ENCODE results near the gene ACTA1.

Gene ACTA1

DNA sequence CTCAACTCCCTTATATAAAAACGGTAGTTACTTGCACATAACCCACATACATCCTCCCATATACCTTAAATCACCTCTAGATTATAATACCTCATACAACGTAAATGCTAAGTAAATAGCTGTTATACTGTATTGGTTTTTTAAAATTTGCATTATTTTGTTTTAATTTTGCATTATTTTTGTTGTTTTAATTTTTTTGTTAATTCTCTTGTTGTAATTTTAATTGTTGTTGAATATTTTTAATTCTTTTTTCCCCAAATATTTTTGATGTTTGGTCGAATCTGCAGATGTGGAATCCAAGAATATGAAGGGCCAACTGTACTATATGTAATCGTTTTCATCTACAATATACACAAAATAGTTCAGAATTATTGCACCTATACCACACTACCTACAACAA, 23.5 kb upstream of the ACTA1 start:
- H2AFZ ChIP-seq (ENCODE audit: low read depth), result no peak overlapping the region
- no peak overlapping the region for H3K4me2 ChIP-seq
- H3K27me3 ChIP-seq (ENCODE audit: insufficient read depth, low read depth), result no peaks in the 10 kb centered on the region
- TF ChIP-seq, protein P1, sequence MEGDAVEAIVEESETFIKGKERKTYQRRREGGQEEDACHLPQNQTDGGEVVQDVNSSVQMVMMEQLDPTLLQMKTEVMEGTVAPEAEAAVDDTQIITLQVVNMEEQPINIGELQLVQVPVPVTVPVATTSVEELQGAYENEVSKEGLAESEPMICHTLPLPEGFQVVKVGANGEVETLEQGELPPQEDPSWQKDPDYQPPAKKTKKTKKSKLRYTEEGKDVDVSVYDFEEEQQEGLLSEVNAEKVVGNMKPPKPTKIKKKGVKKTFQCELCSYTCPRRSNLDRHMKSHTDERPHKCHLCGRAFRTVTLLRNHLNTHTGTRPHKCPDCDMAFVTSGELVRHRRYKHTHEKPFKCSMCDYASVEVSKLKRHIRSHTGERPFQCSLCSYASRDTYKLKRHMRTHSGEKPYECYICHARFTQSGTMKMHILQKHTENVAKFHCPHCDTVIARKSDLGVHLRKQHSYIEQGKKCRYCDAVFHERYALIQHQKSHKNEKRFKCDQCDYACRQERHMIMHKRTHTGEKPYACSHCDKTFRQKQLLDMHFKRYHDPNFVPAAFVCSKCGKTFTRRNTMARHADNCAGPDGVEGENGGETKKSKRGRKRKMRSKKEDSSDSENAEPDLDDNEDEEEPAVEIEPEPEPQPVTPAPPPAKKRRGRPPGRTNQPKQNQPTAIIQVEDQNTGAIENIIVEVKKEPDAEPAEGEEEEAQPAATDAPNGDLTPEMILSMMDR (conservative IDR thresholded peaks at IDR 0.05; ENCODE audit: low read depth, low read length), result no peak
- no peaks in the 10 kb centered on the region; the same call in 1 of the 2 replicates for H3K36me3 ChIP-seq (ENCODE audit: insufficient read depth)
- no peak overlapping the region for H3K9ac ChIP-seq
- peaks cover 8% of the 10 kb centered on the region for H3K4me1 ChIP-seq (ENCODE audit: low read depth, poor library complexity, severe bottlenecking)
- no peaks in the 10 kb centered on the region for H4K20me1 ChIP-seq (ENCODE audit: insufficient read depth)
- H3K79me2 ChIP-seq (ENCODE audit: insufficient read depth, low read depth), result no peaks in the 10 kb centered on the region
- no peak overlapping the region for H3K4me3 ChIP-seq (IDR thresholded peaks at IDR 0.05; ENCODE audit: insufficient read depth, low read depth, low read length)
- H3K27ac ChIP-seq, result no peak overlapping the region

DNA sequence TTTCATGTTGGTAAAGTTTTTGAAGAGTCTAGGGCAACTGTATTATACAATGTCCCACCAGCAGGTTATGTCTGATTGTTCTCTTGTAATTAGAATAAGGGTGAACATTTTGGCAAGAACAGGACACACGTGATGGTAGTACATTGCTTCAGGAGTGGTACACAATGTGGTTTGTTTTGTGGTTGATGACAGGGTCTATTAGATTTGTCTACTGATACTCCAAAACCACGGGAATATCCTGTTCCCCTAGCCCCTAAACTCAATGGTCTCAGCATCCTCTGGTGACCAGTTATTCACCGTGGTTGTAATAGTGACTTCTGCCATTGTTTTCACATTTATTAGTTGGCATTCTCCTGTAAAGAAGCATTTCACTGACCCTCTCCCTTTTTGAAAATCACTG, 22.1 kb upstream of the ACTA1 start:
- no peak overlapping the region for H2AFZ ChIP-seq (ENCODE audit: low read depth)
- no peaks in the 10 kb centered on the region; the same call in 1 of the 2 replicates for H3K36me3 ChIP-seq (ENCODE audit: insufficient read depth)
- no peaks in the 10 kb centered on the region for H3K79me2 ChIP-seq (ENCODE audit: insufficient read depth, low read depth)
- H3K27me3 ChIP-seq (ENCODE audit: insufficient read depth, low read depth), result no peaks in the 10 kb centered on the region
- H4K20me1 ChIP-seq (ENCODE audit: insufficient read depth), result no peaks in the 10 kb centered on the region
- TF ChIP-seq, protein P1 (conservative IDR thresholded peaks at IDR 0.05; ENCODE audit: low read depth, low read length), result no peak
- H3K27ac ChIP-seq, result no peak overlapping the region
- H3K4me2 ChIP-seq, result no peak overlapping the region
- no peak overlapping the region for H3K4me3 ChIP-seq (IDR thresholded peaks at IDR 0.05; ENCODE audit: insufficient read depth, low read depth, low read length)
- peaks cover 8% of the 10 kb centered on the region for H3K4me1 ChIP-seq (ENCODE audit: low read depth, poor library complexity, severe bottlenecking)
- no peak overlapping the region for H3K9ac ChIP-seq

DNA sequence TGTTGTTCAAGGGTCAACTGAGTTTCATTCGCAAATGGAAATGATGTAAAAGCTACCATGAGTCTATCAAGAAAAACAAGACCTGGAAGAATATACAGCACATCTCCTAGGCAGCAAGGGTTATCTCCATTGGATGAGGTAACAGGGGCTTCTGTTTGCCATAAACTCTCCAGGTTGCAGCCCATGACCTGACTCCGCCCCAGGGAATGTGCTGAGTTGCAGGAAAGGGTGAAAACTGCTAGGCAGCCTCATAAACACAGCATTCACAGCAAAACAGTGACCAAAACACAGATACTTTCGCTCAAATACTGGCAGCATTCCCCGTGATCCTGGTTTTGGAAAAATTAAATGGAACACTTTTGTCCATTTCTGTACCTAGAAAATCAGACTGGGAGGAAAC, 20.2 kb upstream of the ACTA1 start:
- Histone ChIP-seq H3K4me2 (no peak overlapping the region), H3K79me2 (ENCODE audit: insufficient read depth, low read depth) (no peaks in the 10 kb centered on the region), H3K27me3 (ENCODE audit: insufficient read depth, low read depth) (no peaks in the 10 kb centered on the region), H4K20me1 (ENCODE audit: insufficient read depth) (no peaks in the 10 kb centered on the region), H3K4me3 (IDR thresholded peaks at IDR 0.05; ENCODE audit: insufficient read depth, low read depth, low read length) (no peak overlapping the region), H3K4me1 (ENCODE audit: low read depth, poor library complexity, severe bottlenecking) (peaks cover 8% of the 10 kb centered on the region), H3K27ac (no peak overlapping the region), H3K9ac (no peak overlapping the region), H2AFZ (ENCODE audit: low read depth) (no peak overlapping the region), H3K36me3 (ENCODE audit: insufficient read depth) (no peaks in the 10 kb centered on the region)
- TF ChIP-seq, protein P1 (conservative IDR thresholded peaks at IDR 0.05; ENCODE audit: low read depth, low read length), result no peak

DNA sequence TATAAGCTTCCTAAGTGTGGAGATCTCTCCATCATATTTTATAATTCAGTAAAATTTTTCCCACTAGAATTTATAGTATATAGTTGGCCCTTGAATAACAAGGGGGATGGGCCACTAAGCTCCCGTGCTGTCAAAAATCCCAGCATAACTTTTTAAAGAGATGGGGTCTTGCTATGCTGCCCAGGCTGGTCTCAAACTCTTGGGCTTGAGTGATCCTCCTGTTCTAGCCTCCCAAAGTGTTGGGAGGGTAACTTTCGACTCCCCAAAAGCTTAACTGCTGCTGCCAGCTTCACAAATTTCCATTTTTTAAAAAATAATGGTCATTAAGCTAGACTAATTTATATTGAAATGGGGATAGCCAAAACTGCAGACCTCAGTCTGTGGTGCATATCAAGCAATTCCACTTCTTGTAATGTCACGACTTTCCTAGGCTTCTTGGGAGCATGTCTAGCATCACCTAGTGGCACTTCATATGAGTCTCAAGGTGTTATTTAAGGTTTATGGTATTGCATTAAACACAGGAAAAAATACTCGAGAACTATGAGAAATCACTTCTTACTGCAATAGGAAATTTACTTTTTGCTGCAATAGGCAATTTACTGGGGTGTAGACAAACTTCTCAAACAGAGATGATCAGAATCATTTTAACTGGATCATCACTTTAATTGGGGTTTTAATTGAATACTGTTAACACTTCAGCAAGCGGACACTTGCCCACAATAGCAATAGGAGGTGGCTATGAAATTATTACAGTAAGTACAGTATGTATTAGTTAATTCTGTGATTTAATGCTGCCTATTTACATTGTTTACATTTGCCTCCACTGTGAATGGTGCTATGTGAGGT, 19.3 kb upstream of the ACTA1 start:
- H3K4me1 ChIP-seq (ENCODE audit: low read depth, poor library complexity, severe bottlenecking), result peaks cover 8% of the 10 kb centered on the region
- H3K79me2 ChIP-seq (ENCODE audit: insufficient read depth, low read depth), result no peaks in the 10 kb centered on the region
- no peak overlapping the region for H2AFZ ChIP-seq (ENCODE audit: low read depth)
- H3K4me2 ChIP-seq, result no peak overlapping the region
- H3K36me3 ChIP-seq (ENCODE audit: insufficient read depth), result no peaks in the 10 kb centered on the region
- TF ChIP-seq, protein P1 (conservative IDR thresholded peaks at IDR 0.05; ENCODE audit: low read depth, low read length), result peak; percentile 69
- H4K20me1 ChIP-seq (ENCODE audit: insufficient read depth), result no peaks in the 10 kb centered on the region
- H3K9ac ChIP-seq, result no peak overlapping the region
- no peaks in the 10 kb centered on the region for H3K27me3 ChIP-seq (ENCODE audit: insufficient read depth, low read depth)
- no peak overlapping the region for H3K27ac ChIP-seq
- H3K4me3 ChIP-seq (IDR thresholded peaks at IDR 0.05; ENCODE audit: insufficient read depth, low read depth, low read length), result no peak overlapping the region

Measured in KMS-11 (cell line).